Measurements from ENCODE around the gene RAP2B. TPM values are rescaled to one million over a fixed set of nuclear protein-coding genes. Genes with fewer than 3 reads are reported as not detected.

The RAP2B gene
- total RNA-seq, 4 donors from 2014 or later, result 8.9 to 11.0 (median 10.1) TPM

- intact Hi-C loops (cut with DNase I), result no loop called here
- Histone ChIP-seq H3K4me3 (replicated peaks in 1 of 3) (no peak overlapping the region), H3K4me1 (peaks cover 6 to 11% of the 10 kb centered on the region in 2 donors), H3K27me3 (no peaks in the 10 kb centered on the region), H3K9me3 (no peaks in the 10 kb centered on the region), H3K27ac (no peak overlapping the region), H3K36me3 (no peaks in the 10 kb centered on the region)
- TF ChIP-seq CTCF (IDR thresholded peaks at IDR 0.05), result no peak
- no peak for TF ChIP-seq POLR2A (IDR thresholded peaks at IDR 0.05)
- DNase-seq, result no peak
- WGBS, 2 donors, result 93 to 96% methylated on average over 2 of the region's 2 CpGs
These were observed 7.9 kb downstream of the RAP2B start for GRCh38 chr3:153169793-153170383.

GRCh38 chr3:153171256-153171655 is 9.2 kb downstream of the RAP2B start:
- DNase-seq, result no peak
- TF ChIP-seq CTCF (IDR thresholded peaks at IDR 0.05) (no peak), POLR2A (IDR thresholded peaks at IDR 0.05) (no peak)
- Histone ChIP-seq H3K4me1 (peaks cover 0 to 1% of the 10 kb centered on the region in 2 donors), H3K4me3 (replicated peaks in 1 of 3) (no peak overlapping the region), H3K9me3 (peaks cover 2% of the 10 kb centered on the region), H3K36me3 (no peaks in the 10 kb centered on the region), H3K27ac (no peak overlapping the region), H3K27me3 (no peaks in the 10 kb centered on the region)
- intact Hi-C loops (cut with DNase I), result no loop called here
- 74 to 78% methylated on average over 2 of the region's 2 CpGs for WGBS, 2 donors

DNA sequence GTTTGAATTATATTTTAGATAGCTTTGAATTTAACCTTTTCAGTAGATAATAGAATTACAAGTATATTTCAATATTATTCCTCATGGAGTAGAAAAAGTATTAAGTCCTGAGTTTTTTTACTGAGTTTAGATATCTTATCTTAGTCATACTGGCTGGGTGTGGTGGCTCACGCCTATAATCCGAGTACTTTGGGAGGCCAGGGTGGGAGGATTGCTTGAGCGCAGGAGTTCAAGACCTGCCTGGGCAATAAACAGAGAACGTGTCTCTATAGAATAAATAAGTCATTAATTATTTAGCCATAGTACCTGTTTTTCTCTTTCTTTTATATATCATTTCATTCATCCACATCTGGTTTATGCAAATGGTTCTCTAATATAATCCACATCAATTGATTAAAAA is 9.9 kb downstream of the RAP2B start:
- Histone ChIP-seq H3K27ac (no peak overlapping the region), H3K4me3 (replicated peaks in 1 of 3) (no peak overlapping the region), H3K4me1 (no peaks in the 10 kb centered on the region), H3K36me3 (no peaks in the 10 kb centered on the region), H3K9me3 (peaks cover 3% of the 10 kb centered on the region), H3K27me3 (no peaks in the 10 kb centered on the region)
- intact Hi-C loops (cut with DNase I), result no loop called here
- 95 to 97% methylated on average over 4 of the region's 4 CpGs for WGBS, 2 donors
- TF ChIP-seq CTCF (IDR thresholded peaks at IDR 0.05) (no peak), POLR2A (IDR thresholded peaks at IDR 0.05) (no peak)
- no peak for DNase-seq

- intact Hi-C loops (cut with DNase I), result no loop called here
- no peak for TF ChIP-seq CTCF (IDR thresholded peaks at IDR 0.05)
- no peak for TF ChIP-seq POLR2A (IDR thresholded peaks at IDR 0.05)
- no peak overlapping the region for H3K27ac ChIP-seq
These were observed 11.1 kb downstream of the RAP2B start for GRCh38 chr3:153172796-153173757.

More at GRCh38 chr3:153172796-153173757, 11.1 kb downstream of the RAP2B start:
- no peaks in the 10 kb centered on the region for H3K36me3 ChIP-seq
- no peaks in the 10 kb centered on the region for H3K4me1 ChIP-seq
- DNase-seq, result no peak
- WGBS, 2 donors, result 90% methylated on average over 19 of the region's 19 CpGs
- H3K27me3 ChIP-seq, result no peaks in the 10 kb centered on the region
- no peak overlapping the region for H3K4me3 ChIP-seq (replicated peaks in 1 of 3)
- H3K9me3 ChIP-seq, result peaks cover 3% of the 10 kb centered on the region

All from thyroid gland (tissue), 4 donors.